HL-60 (cell line): ENCODE results near the gene CYP27C1.

Experiments
- DNase-seq, 2 experiments: peaks; one replicate each; pipeline ENCODE4 v3.0.0-alpha.2; 2010 to 2020; ENCODE audit warnings: low read depth in 1 of 2, low spot score in 1 of 2
- H3K27ac ChIP-seq: fragments of 250-450 bp; sonication (Bioruptor Pico); replicated peaks from 2 replicates; pipeline ENCODE4 v1.5.1; 2020; ENCODE audit warnings: mild to moderate bottlenecking, moderate library complexity
- H3K27me3 ChIP-seq: fragments of 250-450 bp; sonication (Bioruptor Pico); 2 replicates; pipeline ENCODE4 v1.5.1; 2021; ENCODE audit warnings: mild to moderate bottlenecking, moderate library complexity; ENCODE audit not compliant: insufficient read depth, poor library complexity, severe bottlenecking
- H3K4me3 ChIP-seq: replicated peaks from 2 replicates; pipeline ENCODE4 v1.5.1; 2011; ENCODE audit warnings: mild to moderate bottlenecking, control low read depth, low read length; ENCODE audit not compliant: insufficient read depth
- CTCF ChIP-seq: IDR thresholded peaks from one replicate; pipeline ENCODE4 v1.5.1; 2011; ENCODE audit warnings: low read length, control low read depth, inconsistent platforms; ENCODE audit not compliant: insufficient read depth
- GABPA ChIP-seq: IDR thresholded peaks from 2 replicates; pipeline ENCODE4 v1.6.1; 2012; ENCODE audit warnings: low read depth
- POLR2AphosphoS5 ChIP-seq: IDR thresholded peaks from 2 replicates; pipeline ENCODE4 v1.6.1; 2012; ENCODE audit warnings: low read depth
- REST ChIP-seq: IDR thresholded peaks from 2 replicates; pipeline ENCODE4 v1.6.1; 2012; ENCODE audit warnings: low read depth; ENCODE audit not compliant: insufficient replicate concordance
- SPI1 ChIP-seq: IDR thresholded peaks from 2 replicates; pipeline ENCODE4 v1.6.1; 2012; ENCODE audit warnings: low read depth, mild to moderate bottlenecking, borderline replicate concordance

Gene CYP27C1

GRCh38 chr2:127195140-127196074, 24.7 kb downstream of the CYP27C1 start:
- no peaks in the 10 kb centered on the region for H3K27me3 ChIP-seq
- DNase-seq = no peak
- H3K27ac ChIP-seq = no peak overlapping the region
- TF ChIP-seq POLR2AphosphoS5 (no peak), GABPA (no peak), SPI1 (no peak), CTCF (no peak), REST (no peak)
- H3K4me3 ChIP-seq = no peak overlapping the region

GRCh38 chr2:127194447-127194846, 25.7 kb downstream of the CYP27C1 start:
- no peak overlapping the region for H3K27ac ChIP-seq
- no peak overlapping the region for H3K4me3 ChIP-seq
- DNase-seq = no peak
- H3K27me3 ChIP-seq = no peaks in the 10 kb centered on the region
- TF ChIP-seq POLR2AphosphoS5 (no peak), CTCF (no peak), REST (no peak), GABPA (no peak), SPI1 (no peak)

GRCh38 chr2:127193967-127194280, 26.2 kb downstream of the CYP27C1 start:
- TF ChIP-seq CTCF = no peak
- Histone ChIP-seq H3K4me3 (no peak overlapping the region), H3K27me3 (no peaks in the 10 kb centered on the region), H3K27ac (no peak overlapping the region)
- DNase-seq = no peak
